H9 (cell line): Measurements from ENCODE around the gene SERPINE2. TPM values are rescaled to one million over a fixed set of nuclear protein-coding genes. Genes with fewer than 3 reads are reported as not detected.
A peak's percentile ranks its signal among the peaks of the same experiment; 100 is the strongest.

Experiments used
- DNase-seq: peaks from one replicate; pipeline ENCODE4 v3.0.0-alpha.2; 2017
- H2AFZ ChIP-seq: one replicate; pipeline ENCODE4 v1.6.1; 2013; ENCODE audit warnings: mild to moderate bottlenecking, low read length, control low read depth, moderate library complexity
- H2AK5ac ChIP-seq: 2 replicates; pipeline ENCODE4 v1.6.1; 2013; ENCODE audit warnings: low read length, control low read depth, mixed read lengths; ENCODE audit not compliant: insufficient read length
- H2BK120ac ChIP-seq: one replicate; pipeline ENCODE4 v1.6.1; 2013; ENCODE audit warnings: low read depth, mild to moderate bottlenecking, low read length, control low read depth, inconsistent platforms; ENCODE audit not compliant: poor library complexity, severe bottlenecking
- H2BK12ac ChIP-seq: 2 replicates; pipeline ENCODE4 v1.6.1; 2013; ENCODE audit warnings: low read length, control low read depth, mixed read lengths, low read depth; ENCODE audit not compliant: insufficient read length
- H2BK15ac ChIP-seq: 2 replicates; pipeline ENCODE4 v1.6.1; 2013; ENCODE audit warnings: low read depth, low read length, control low read depth
- H2BK20ac ChIP-seq: one replicate; pipeline ENCODE4 v1.6.1; 2013; ENCODE audit warnings: low read depth, mild to moderate bottlenecking, low read length, control low read depth, inconsistent platforms; ENCODE audit not compliant: poor library complexity, severe bottlenecking
- H2BK5ac ChIP-seq: 2 replicates; pipeline ENCODE4 v1.6.1; 2013; ENCODE audit warnings: low read length, control low read depth, mixed read lengths; ENCODE audit not compliant: insufficient read length
- H3K14ac ChIP-seq: 2 replicates; pipeline ENCODE4 v1.6.1; 2013; ENCODE audit warnings: low read length, control low read depth; ENCODE audit not compliant: insufficient read depth
- H3K18ac ChIP-seq: 2 replicates; pipeline ENCODE4 v1.6.1; 2013; ENCODE audit warnings: low read depth, mild to moderate bottlenecking, mixed read lengths, low read length, control low read depth; ENCODE audit not compliant: insufficient read length
- H3K23ac ChIP-seq: 2 replicates; pipeline ENCODE4 v1.6.1; 2013; ENCODE audit warnings: low read length, control low read depth, mixed read lengths, low read depth; ENCODE audit not compliant: insufficient read length
- H3K23me2 ChIP-seq: 2 replicates; pipeline ENCODE4 v1.6.1; 2013; ENCODE audit warnings: low read depth, mild to moderate bottlenecking, mixed read lengths, low read length, control low read depth; ENCODE audit not compliant: insufficient read length, poor library complexity, severe bottlenecking
- H3K27ac ChIP-seq: 2 replicates; pipeline ENCODE4 v1.5.1; 2013; ENCODE audit warnings: low read length, control low read depth, mixed read lengths, low read depth; ENCODE audit not compliant: insufficient read length
- H3K27me3 ChIP-seq: 2 replicates; pipeline ENCODE4 v1.6.1; 2013; ENCODE audit warnings: low read length, control low read depth, inconsistent platforms; ENCODE audit not compliant: insufficient read depth
- H3K4ac ChIP-seq: 2 replicates; pipeline ENCODE4 v1.6.1; 2013; ENCODE audit warnings: low read depth, mild to moderate bottlenecking, control low read depth, inconsistent platforms, low read length, moderate library complexity
- H3K4me1 ChIP-seq: 2 replicates; pipeline ENCODE4 v1.6.1; 2013; ENCODE audit warnings: low read length, control low read depth, inconsistent platforms; ENCODE audit not compliant: insufficient read depth
- H3K4me2 ChIP-seq: 2 replicates; pipeline ENCODE4 v1.6.1; 2013; ENCODE audit warnings: low read length, control low read depth, mixed read lengths; ENCODE audit not compliant: insufficient read length, insufficient read depth
- H3K56ac ChIP-seq: 2 replicates; pipeline ENCODE4 v1.6.1; 2013; ENCODE audit warnings: low read depth, mild to moderate bottlenecking, mixed read lengths, low read length, control low read depth; ENCODE audit not compliant: insufficient read length
- H3K79me1 ChIP-seq: 2 replicates; pipeline ENCODE4 v1.6.1; 2013; ENCODE audit warnings: low read depth, mild to moderate bottlenecking, moderate library complexity, low read length, control low read depth, inconsistent platforms; ENCODE audit not compliant: insufficient read depth, poor library complexity, severe bottlenecking
- H3K79me2 ChIP-seq: 2 replicates; pipeline ENCODE4 v1.6.1; 2013; ENCODE audit warnings: low read length, control low read depth, inconsistent platforms; ENCODE audit not compliant: insufficient read depth
- H3K9ac ChIP-seq: 2 replicates; pipeline ENCODE4 v1.6.1; 2013; ENCODE audit warnings: low read length, control low read depth, mixed read lengths; ENCODE audit not compliant: insufficient read length; ENCODE audit errors: extremely low read depth
- H3K9me3 ChIP-seq: one replicate; pipeline ENCODE4 v1.6.1; 2013; ENCODE audit warnings: low read depth, low read length, inconsistent platforms; ENCODE audit not compliant: control insufficient read depth
- H3T11ph ChIP-seq: one replicate; pipeline ENCODE4 v1.6.1; 2013; ENCODE audit warnings: mild to moderate bottlenecking, low read length, control low read depth, inconsistent platforms
- H4K20me1 ChIP-seq: one replicate; pipeline ENCODE4 v1.6.1; 2013; ENCODE audit not compliant: control insufficient read depth, insufficient read length, insufficient read depth
- H4K5ac ChIP-seq: 2 replicates; pipeline ENCODE4 v1.6.1; 2013; ENCODE audit warnings: low read depth, mild to moderate bottlenecking, mixed read lengths, low read length, control low read depth; ENCODE audit not compliant: insufficient read length
- H4K8ac ChIP-seq: replicated peaks from 2 replicates; pipeline ENCODE4 v1.6.1; 2013; ENCODE audit warnings: low read length, control low read depth, mixed read lengths, low read depth; ENCODE audit not compliant: insufficient read length
- H4K91ac ChIP-seq: 2 replicates; pipeline ENCODE4 v1.6.1; 2013; ENCODE audit warnings: low read depth, mild to moderate bottlenecking, moderate library complexity, mixed read lengths, low read length, control low read depth; ENCODE audit not compliant: insufficient read length
- H3K27ac Mint-ChIP-seq, 3 experiments: 2 replicates in 2 of 3; 3 replicates in 1 of 3; pipeline ENCODE4 v1.8.0; 2020 to 2021; ENCODE audit warnings: mixed read lengths in 3 of 3, mild to moderate bottlenecking in 1 of 3, moderate library complexity in 1 of 3
- H3K27me3 Mint-ChIP-seq: 2 replicates; pipeline ENCODE4 v1.8.0; 2021; ENCODE audit warnings: low read depth, mild to moderate bottlenecking, moderate library complexity, mixed read lengths
- H3K36me3 Mint-ChIP-seq, 3 experiments: 2 replicates in 2 of 3; 3 replicates in 1 of 3; pipeline ENCODE4 v1.8.0; 2020 to 2021; ENCODE audit warnings: low read depth in 3 of 3, mixed read lengths in 3 of 3; ENCODE audit not compliant: insufficient read depth in 1 of 3
- H3K4me1 Mint-ChIP-seq, 2 experiments: 2 replicates each; pipeline ENCODE4 v1.8.0; 2020; ENCODE audit warnings: mixed read lengths in 2 of 2
- H3K4me3 Mint-ChIP-seq, 2 experiments: 2 replicates in 1 of 2; 3 replicates in 1 of 2; pipeline ENCODE4 v1.8.0; 2020 to 2021; ENCODE audit warnings: mild to moderate bottlenecking in 2 of 2, mixed read lengths in 2 of 2, moderate library complexity in 1 of 2
- H3K9me3 Mint-ChIP-seq, 2 experiments: 2 replicates in 1 of 2; 3 replicates in 1 of 2; pipeline ENCODE4 v1.8.0; 2020; ENCODE audit warnings: mild to moderate bottlenecking in 2 of 2, mixed read lengths in 2 of 2, moderate library complexity in 1 of 2
- WGBS: extraction: QIAGEN DNeasy Blood & Tissue Kit; methylation state at CpG from one replicate; pipeline ENCODE4 v1.1.7; 2013; ENCODE audit warnings: missing lambda C conversion rate, low lambda C conversion rate, mixed read lengths; ENCODE audit not compliant: insufficient read length; ENCODE audit errors: extremely low coverage; 5-methylcytosine and 5-hydroxymethylcytosine counted together
- total RNA-seq: library from RNA; stranded (reverse); gene quantifications from 2 replicates; pipeline ENCODE4 v1.2.1, GENCODE V29; 2021
- TF ChIP-seq, protein P1 (sequence below): fragments of 200-600 bp; sonication (generic); conservative IDR thresholded peaks from 3 replicates; pipeline ENCODE4 v1.8.0; 2021; ENCODE audit warnings: antibody characterized with exemption, mild to moderate bottlenecking

The SERPINE2 gene
- total RNA-seq, 1 experiment from 2014 or later = 40.0 TPM

DNA sequence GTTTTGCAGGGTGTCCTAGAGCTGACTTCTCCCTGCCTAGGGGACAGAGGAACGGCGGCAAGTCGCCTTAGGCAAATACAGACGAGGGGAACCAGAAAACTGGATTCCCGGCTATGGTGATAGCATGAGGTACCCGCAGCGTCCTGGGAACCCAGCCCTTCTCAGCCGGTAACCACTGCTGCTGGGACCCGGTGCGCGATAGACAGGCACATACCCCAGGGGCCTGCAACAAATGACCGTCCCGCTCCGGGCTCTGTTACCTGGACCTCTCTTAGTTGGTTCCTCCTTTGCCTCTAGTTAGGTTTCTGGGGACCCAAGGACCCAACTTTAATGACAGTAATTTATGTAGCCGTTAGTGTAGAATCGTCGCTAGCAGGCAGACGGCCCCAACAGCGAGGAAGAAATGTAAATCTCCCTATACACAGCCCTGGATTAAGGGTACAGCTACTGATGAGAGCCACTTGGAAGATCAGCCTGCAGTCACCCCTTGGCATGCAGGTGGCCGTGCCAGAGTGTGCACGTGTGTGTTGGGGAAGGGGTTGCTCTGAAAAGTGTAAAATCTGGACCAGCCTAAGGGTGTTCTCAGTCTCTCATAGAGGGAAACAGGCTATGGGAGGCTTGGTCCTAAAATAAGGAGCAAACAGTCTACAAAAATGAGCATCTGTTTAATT is 819 bp upstream of the SERPINE2 start:
- Histone ChIP-seq H2BK120ac (no peak overlapping the region), H3K27me3 (no peaks in the 10 kb centered on the region; the same call in 1 of the 2 replicates), H3K4me1 (no peaks in the 10 kb centered on the region), H4K5ac (no peak overlapping the region), H4K20me1 (no peaks in the 10 kb centered on the region), H3K23me2 (peaks cover 11% of the 10 kb centered on the region), H3K56ac (no peak overlapping the region), H3K23ac (no peak overlapping the region), H4K8ac (no peak overlapping the region), H3K4ac (no peak overlapping the region), H3K4me2 (peak overlapping the region; percentile 62), H3K18ac (no peak overlapping the region), H2BK20ac (no peak overlapping the region), H2BK12ac (no peak overlapping the region), H3K27ac (no peak overlapping the region), H3K9me3 (no peaks in the 10 kb centered on the region), H2BK15ac (no peak overlapping the region), H3K14ac (peak overlapping the region; percentile 1; the same call in 1 of the 2 replicates), H3T11ph (no peak overlapping the region), H3K9ac (no peak overlapping the region), H4K91ac (no peak overlapping the region), H3K79me2 (no peaks in the 10 kb centered on the region), H3K79me1 (no peaks in the 10 kb centered on the region), H2AK5ac (no peak overlapping the region), H2AFZ (no peak overlapping the region), H2BK5ac (no peak overlapping the region)
- TF ChIP-seq, protein P1, sequence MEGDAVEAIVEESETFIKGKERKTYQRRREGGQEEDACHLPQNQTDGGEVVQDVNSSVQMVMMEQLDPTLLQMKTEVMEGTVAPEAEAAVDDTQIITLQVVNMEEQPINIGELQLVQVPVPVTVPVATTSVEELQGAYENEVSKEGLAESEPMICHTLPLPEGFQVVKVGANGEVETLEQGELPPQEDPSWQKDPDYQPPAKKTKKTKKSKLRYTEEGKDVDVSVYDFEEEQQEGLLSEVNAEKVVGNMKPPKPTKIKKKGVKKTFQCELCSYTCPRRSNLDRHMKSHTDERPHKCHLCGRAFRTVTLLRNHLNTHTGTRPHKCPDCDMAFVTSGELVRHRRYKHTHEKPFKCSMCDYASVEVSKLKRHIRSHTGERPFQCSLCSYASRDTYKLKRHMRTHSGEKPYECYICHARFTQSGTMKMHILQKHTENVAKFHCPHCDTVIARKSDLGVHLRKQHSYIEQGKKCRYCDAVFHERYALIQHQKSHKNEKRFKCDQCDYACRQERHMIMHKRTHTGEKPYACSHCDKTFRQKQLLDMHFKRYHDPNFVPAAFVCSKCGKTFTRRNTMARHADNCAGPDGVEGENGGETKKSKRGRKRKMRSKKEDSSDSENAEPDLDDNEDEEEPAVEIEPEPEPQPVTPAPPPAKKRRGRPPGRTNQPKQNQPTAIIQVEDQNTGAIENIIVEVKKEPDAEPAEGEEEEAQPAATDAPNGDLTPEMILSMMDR = no peak; the same call in 2 of the 3 replicates
- Mint-ChIP-seq H3K27me3 (peaks cover 72% of the 10 kb centered on the region), H3K9me3 (no peaks in the 10 kb centered on the region), H3K4me3 (peak overlapping the region; percentile 73 to 82), H3K36me3 (no peaks in the 10 kb centered on the region; a peak in 2 of 7 replicates), H3K27ac (no peak overlapping the region), H3K4me1 (peaks cover 20 to 25% of the 10 kb centered on the region in 2 experiments)
- DNase-seq = peak; percentile 72
- WGBS = no CpG with 5 or more reads among the region's 21 CpGs
